Measurements from ENCODE around the gene PTPMT1. TPM values are rescaled to one million over a fixed set of nuclear protein-coding genes. Genes with fewer than 3 reads are reported as not detected.

The PTPMT1 gene
- total RNA-seq, 1 donor = 71.7 TPM

GRCh38 chr11:47595967-47596366 lies 30.6 kb downstream of the PTPMT1 start:
- TF ChIP-seq CTCF (IDR thresholded peaks at IDR 0.05; ENCODE audit: insufficient read depth, low read depth, low read length) = no peak
- no peak overlapping the region for H3K4me3 ChIP-seq (ENCODE audit: low read depth, low read length)
- DNase-seq (ENCODE audit: low read depth) = no peak

GRCh38 chr11:47599902-47600301 lies 34.5 kb downstream of the PTPMT1 start:
- no peak for DNase-seq (ENCODE audit: low read depth)
- no peak for TF ChIP-seq CTCF (IDR thresholded peaks at IDR 0.05; ENCODE audit: insufficient read depth, low read depth, low read length)
- H3K4me3 ChIP-seq (ENCODE audit: low read depth, low read length) = no peak overlapping the region

- DNase-seq (ENCODE audit: low read depth) = no peak
- no peak overlapping the region for H3K4me3 ChIP-seq (ENCODE audit: low read depth, low read length)
- TF ChIP-seq CTCF (IDR thresholded peaks at IDR 0.05; ENCODE audit: insufficient read depth, low read depth, low read length) = no peak
Measured at GRCh38 chr11:47603295-47603694, 37.9 kb downstream of the PTPMT1 start.

DNA sequence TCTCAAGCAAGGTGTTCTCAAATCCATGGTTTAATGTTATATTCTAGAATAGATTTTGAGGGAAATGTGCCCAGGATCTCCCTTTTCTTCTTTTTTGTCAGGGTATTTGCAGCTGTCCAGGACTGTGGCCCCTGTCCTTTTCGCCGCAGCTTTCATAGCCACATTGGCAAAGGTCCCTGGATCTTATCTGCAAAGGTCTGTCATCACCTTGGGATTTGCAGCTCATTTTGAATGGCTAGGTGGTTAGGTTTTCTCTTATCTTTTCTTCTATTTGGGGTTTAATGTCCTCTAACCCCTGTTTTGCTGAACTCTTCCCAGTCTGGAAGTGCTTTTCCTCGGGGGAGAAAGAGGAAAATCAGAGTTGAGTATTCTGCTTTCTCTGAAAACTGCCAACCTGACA lies 40.5 kb downstream of the PTPMT1 start:
- TF ChIP-seq CTCF (IDR thresholded peaks at IDR 0.05; ENCODE audit: insufficient read depth, low read depth, low read length) = no peak

GRCh38 chr11:47606731-47607130 lies 41.3 kb downstream of the PTPMT1 start:
- DNase-seq (ENCODE audit: low read depth) = peak; percentile 52
- TF ChIP-seq CTCF (IDR thresholded peaks at IDR 0.05; ENCODE audit: insufficient read depth, low read depth, low read length) = no peak
- no peak overlapping the region for H3K4me3 ChIP-seq (ENCODE audit: low read depth, low read length)

More for the DNA sequence above, 40.5 kb downstream of the PTPMT1 start:
- no peak overlapping the region for H3K4me3 ChIP-seq (ENCODE audit: low read depth, low read length)
- no peak for DNase-seq (ENCODE audit: low read depth)

- TF ChIP-seq CTCF (IDR thresholded peaks at IDR 0.05; ENCODE audit: insufficient read depth, low read depth, low read length) = no peak
- H3K4me3 ChIP-seq (ENCODE audit: low read depth, low read length) = no peak overlapping the region
- DNase-seq (ENCODE audit: low read depth) = peak; percentile 96
Measured at GRCh38 chr11:47607380-47607779, 42.0 kb downstream of the PTPMT1 start.

DNA sequence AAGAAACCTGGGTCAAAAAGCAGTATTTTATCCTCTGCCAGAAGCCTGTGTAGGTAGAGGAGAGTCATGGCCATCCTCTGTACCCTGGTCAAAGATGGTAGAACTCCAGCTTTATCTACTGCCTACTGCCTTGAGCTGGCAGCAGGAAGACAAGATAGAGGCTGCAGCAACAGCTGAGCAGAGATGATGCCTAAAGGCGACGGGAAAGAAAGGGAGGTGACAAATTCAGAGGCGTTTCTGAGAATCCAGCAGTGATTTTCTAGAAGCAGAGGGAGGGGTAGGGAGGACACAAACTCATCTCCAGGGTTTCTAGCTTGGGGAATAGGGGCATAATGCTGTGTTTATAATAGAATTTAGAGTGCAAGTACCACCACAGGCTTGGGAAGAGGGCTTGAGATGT lies 44.3 kb downstream of the PTPMT1 start:
- no peak for DNase-seq (ENCODE audit: low read depth)
- no peak overlapping the region for H3K4me3 ChIP-seq (ENCODE audit: low read depth, low read length)
- no peak for TF ChIP-seq CTCF (IDR thresholded peaks at IDR 0.05; ENCODE audit: insufficient read depth, low read depth, low read length)
